PC-3 (cell line): Measurements from ENCODE around the gene SPATA32. TPM values are rescaled to one million over a fixed set of nuclear protein-coding genes. Genes with fewer than 3 reads are reported as not detected.

Source experiments
- ATAC-seq: fragments of 200-7000 bp; cut with Tn5 transposase; 2 replicates; pipeline ENCODE4 v1.9.1; 2020; ENCODE audit warnings: mild to moderate bottlenecking, moderate library complexity
- BruUV-seq: library from RNA; stranded (reverse); fragments of 400-500 nt; replicated peaks from 2 replicates; lab custom pipeline; 2021; lab: Mats Ljungman, UMichigan
- CTCF ChIA-PET: fragments of 300-600 bp; sonication (Branson Sonifier 250); formaldehyde crosslinking; loops from one replicate; lab custom pipeline; 2022; ENCODE audit warnings: antibody characterized with exemption; lab: Charles Lee
- POLR2A ChIA-PET: fragments of 300-600 bp; sonication (Branson Sonifier 250); formaldehyde crosslinking; loops from one replicate; lab custom pipeline; 2022; ENCODE audit warnings: antibody characterized with exemption; ENCODE audit not compliant: unreplicated experiment; lab: Charles Lee
- DNase-seq: peaks from one replicate; pipeline ENCODE4 v3.0.0-alpha.2; 2015
- H2AFZ ChIP-seq: fragments of 300-600 bp; sonication (generic); 2 replicates; pipeline ENCODE4 v1.6.0; 2016; ENCODE audit warnings: antibody characterized with exemption, low read length
- H3F3A ChIP-seq: fragments of 300-600 bp; sonication (generic); one replicate; pipeline ENCODE4 v1.6.0; 2017; ENCODE audit warnings: antibody characterized with exemption, low read length, control low read depth, mild to moderate bottlenecking; ENCODE audit not compliant: unreplicated experiment
- H3K27ac ChIP-seq: fragments of 300-600 bp; sonication (generic); 2 replicates; pipeline ENCODE4 v1.5.1; 2016; ENCODE audit warnings: mild to moderate bottlenecking, low read length
- H3K27me3 ChIP-seq: fragments of 300-600 bp; sonication (generic); 2 replicates; pipeline ENCODE4 v1.6.1; 2016; ENCODE audit warnings: low read length, mixed read lengths
- H3K36me3 ChIP-seq: fragments of 300-600 bp; sonication (generic); 2 replicates; pipeline ENCODE4 v1.6.1; 2016; ENCODE audit warnings: low read depth, mixed run types, low read length, mixed read lengths
- H3K4me1 ChIP-seq: fragments of 300-600 bp; sonication (generic); 2 replicates; pipeline ENCODE4 v1.5.1; 2016; ENCODE audit warnings: low read length; ENCODE audit not compliant: insufficient read depth
- H3K4me2 ChIP-seq: fragments of 300-600 bp; sonication (generic); 2 replicates; pipeline ENCODE4 v1.6.0; 2016; ENCODE audit warnings: low read length
- H3K4me3 ChIP-seq: fragments of 300-600 bp; sonication (generic); 2 replicates; pipeline ENCODE4 v1.5.1; 2016; ENCODE audit warnings: mild to moderate bottlenecking, low read length, mixed read lengths
- H3K79me2 ChIP-seq: fragments of 300-600 bp; sonication (generic); 2 replicates; pipeline ENCODE4 v1.6.1; 2017; ENCODE audit warnings: low read length, mixed read lengths
- H3K9ac ChIP-seq: fragments of 300-600 bp; sonication (generic); 2 replicates; pipeline ENCODE4 v1.6.0; 2016; ENCODE audit warnings: mild to moderate bottlenecking, low read length
- H3K9me2 ChIP-seq: fragments of 300-600 bp; sonication (generic); replicated peaks from 2 replicates; pipeline ENCODE4 v1.6.1; 2016; ENCODE audit warnings: mixed run types, low read length, mixed read lengths
- H3K9me3 ChIP-seq: fragments of 300-600 bp; sonication (generic); 2 replicates; pipeline ENCODE4 v1.6.1; 2016; ENCODE audit warnings: low read length, mixed read lengths
- H4K20me1 ChIP-seq: fragments of 300-600 bp; sonication (generic); 2 replicates; pipeline ENCODE4 v1.6.1; 2016; ENCODE audit warnings: low read length, mixed read lengths
- EZH2 ChIP-seq: fragments of 300-600 bp; sonication (generic); IDR thresholded peaks from one replicate; pipeline ENCODE4 v1.6.1; 2017; ENCODE audit warnings: antibody characterized with exemption, mild to moderate bottlenecking, low read length; ENCODE audit not compliant: unreplicated experiment
- EZH2phosphoT487 ChIP-seq: fragments of 300-600 bp; sonication (generic); IDR thresholded peaks from 2 replicates; pipeline ENCODE4 v1.6.1; 2018; ENCODE audit warnings: mild to moderate bottlenecking, antibody characterized with exemption, low read length, borderline replicate concordance
- intact Hi-C: fragments of 100-400 bp; cut with micrococcal nuclease; formaldehyde crosslinking; loops from 2 replicates; pipeline ENCODE4 v1.9.0; 2023
- total RNA-seq: library from RNA; depleted of rRNA; stranded (reverse); fragments of >200 nt; gene quantifications from 2 replicates; pipeline ENCODE4 v1.2.3, GENCODE V29; 2014
- TF ChIP-seq, protein P1 (sequence below): fragments of 300-600 bp; sonication (generic); conservative IDR thresholded peaks from 2 replicates; pipeline ENCODE4 v1.5.1; 2017; ENCODE audit warnings: antibody characterized with exemption, low read depth, mild to moderate bottlenecking, low read length

SPATA32 gene
- total RNA-seq, 1 experiment from 2014 or later = not detected

DNA sequence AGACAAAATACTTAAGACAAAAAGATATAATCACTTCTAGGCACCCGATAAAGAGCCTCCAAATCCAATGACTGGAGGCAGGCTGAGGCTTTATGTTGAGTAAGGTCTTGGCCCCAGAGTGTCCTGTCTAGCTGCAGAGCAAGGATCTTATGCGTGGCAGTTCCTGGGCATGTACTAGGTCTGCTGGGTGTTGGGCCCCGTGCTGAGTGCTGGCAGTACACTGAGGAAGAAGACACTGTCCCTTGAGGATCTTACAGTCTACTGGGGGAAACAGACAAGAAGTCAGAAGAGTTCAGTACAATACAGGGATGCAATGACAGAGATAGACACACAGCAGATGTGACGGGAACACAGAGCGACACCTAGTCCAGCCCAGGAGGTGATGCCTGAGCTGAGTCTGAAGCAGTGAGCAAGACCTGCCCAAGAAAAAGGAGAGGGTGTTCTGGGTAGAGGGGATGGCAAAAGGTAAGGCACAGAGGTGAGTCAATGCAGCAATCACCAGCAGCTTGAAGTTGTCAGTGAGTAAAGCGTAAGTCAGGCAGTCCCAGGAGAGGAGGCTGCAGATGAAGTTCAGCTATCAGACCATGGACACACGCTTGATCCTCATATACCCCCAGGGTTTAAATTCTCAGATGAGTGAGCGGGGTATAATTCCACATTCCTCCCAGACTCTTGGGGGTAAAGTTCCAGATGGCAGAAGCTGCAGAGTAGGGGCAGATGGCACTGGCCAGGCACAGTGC is 36.8 kb upstream of the SPATA32 start:
- Histone ChIP-seq H3K9ac (no peak overlapping the region), H3K4me1 (peaks cover 52% of the 10 kb centered on the region), H3K36me3 (0 out of 2 replicates have a peak, but pooled peaks cover 11% of the 10 kb centered on the region), H3K9me3 (no peaks in the 10 kb centered on the region), H3K27ac (no peak overlapping the region), H3K9me2 (no peaks in the 10 kb centered on the region), H4K20me1 (no peaks in the 10 kb centered on the region; the same call in 1 of the 2 replicates), H3K4me3 (no peak overlapping the region), H3F3A (peaks cover 17% of the 10 kb centered on the region), H3K79me2 (peaks cover 94% of the 10 kb centered on the region), H3K4me2 (no peak overlapping the region), H2AFZ (no peak overlapping the region), H3K27me3 (no peaks in the 10 kb centered on the region)
- DNase-seq = peak; percentile 36
- POLR2A ChIA-PET = no interaction called here
- intact Hi-C loops = no loop called here
- CTCF ChIA-PET = no interaction called here
- no TSS peak for BruUV-seq
- ATAC-seq = no peak
- TF ChIP-seq EZH2phosphoT487 (no peak), EZH2 (no peak)
- TF ChIP-seq, protein P1, sequence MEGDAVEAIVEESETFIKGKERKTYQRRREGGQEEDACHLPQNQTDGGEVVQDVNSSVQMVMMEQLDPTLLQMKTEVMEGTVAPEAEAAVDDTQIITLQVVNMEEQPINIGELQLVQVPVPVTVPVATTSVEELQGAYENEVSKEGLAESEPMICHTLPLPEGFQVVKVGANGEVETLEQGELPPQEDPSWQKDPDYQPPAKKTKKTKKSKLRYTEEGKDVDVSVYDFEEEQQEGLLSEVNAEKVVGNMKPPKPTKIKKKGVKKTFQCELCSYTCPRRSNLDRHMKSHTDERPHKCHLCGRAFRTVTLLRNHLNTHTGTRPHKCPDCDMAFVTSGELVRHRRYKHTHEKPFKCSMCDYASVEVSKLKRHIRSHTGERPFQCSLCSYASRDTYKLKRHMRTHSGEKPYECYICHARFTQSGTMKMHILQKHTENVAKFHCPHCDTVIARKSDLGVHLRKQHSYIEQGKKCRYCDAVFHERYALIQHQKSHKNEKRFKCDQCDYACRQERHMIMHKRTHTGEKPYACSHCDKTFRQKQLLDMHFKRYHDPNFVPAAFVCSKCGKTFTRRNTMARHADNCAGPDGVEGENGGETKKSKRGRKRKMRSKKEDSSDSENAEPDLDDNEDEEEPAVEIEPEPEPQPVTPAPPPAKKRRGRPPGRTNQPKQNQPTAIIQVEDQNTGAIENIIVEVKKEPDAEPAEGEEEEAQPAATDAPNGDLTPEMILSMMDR = no peak

DNA sequence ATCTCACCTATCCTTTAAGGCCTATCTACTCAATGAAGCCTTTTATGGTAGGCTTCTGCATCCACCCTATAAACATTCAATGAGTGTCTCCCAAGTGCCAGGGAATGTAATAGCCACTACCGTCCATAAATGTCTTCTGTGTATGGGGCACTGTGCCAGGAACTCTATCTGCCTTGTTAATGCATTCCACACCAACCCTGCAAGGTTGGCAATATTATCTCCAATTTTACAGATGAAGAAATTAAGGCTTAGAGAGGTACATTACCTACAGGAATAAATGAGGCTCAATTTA is 34.9 kb upstream of the SPATA32 start:
- POLR2A ChIA-PET = no interaction called here
- intact Hi-C loops = no loop called here

More for the DNA sequence above, 34.9 kb upstream of the SPATA32 start:
- DNase-seq = peak; percentile 48
- Histone ChIP-seq H3K4me1 (peaks cover 66% of the 10 kb centered on the region), H4K20me1 (peaks cover 10% of the 10 kb centered on the region), H3F3A (peaks cover 17% of the 10 kb centered on the region), H3K36me3 (peaks cover 14% of the 10 kb centered on the region; the same call in 1 of the 2 replicates), H3K9me3 (no peaks in the 10 kb centered on the region), H3K27me3 (no peaks in the 10 kb centered on the region), H3K9ac (no peak overlapping the region), H2AFZ (no peak overlapping the region), H3K9me2 (no peaks in the 10 kb centered on the region), H3K4me3 (no peak overlapping the region), H3K79me2 (peaks cover 95% of the 10 kb centered on the region), H3K27ac (peak overlapping the region; percentile 72; the same call in 1 of the 2 replicates), H3K4me2 (peak overlapping the region; percentile 57)
- BruUV-seq = no TSS peak
- ATAC-seq = peak; percentile 2; the same call in 1 of the 2 replicates
- TF ChIP-seq, protein P1 = no peak
- TF ChIP-seq EZH2phosphoT487 (no peak), EZH2 (no peak)
- CTCF ChIA-PET = no interaction called here
